ENCODE data around the gene NEGR1. TPM values are rescaled to one million over a fixed set of nuclear protein-coding genes. Genes with fewer than 3 reads are reported as not detected.

NEGR1 gene
- total RNA-seq, 4 donors from 2014 or later: 4.6 to 5.7 (median 5.0) TPM

GRCh38 chr1:72006092-72006491, 276.2 kb downstream of the NEGR1 start:
- TF ChIP-seq POLR2A (IDR thresholded peaks at IDR 0.05) (no peak), CTCF (IDR thresholded peaks at IDR 0.05 in 4 of 5, conservative IDR thresholded peaks at IDR 0.05 in 1 of 5) (no peak)
- H3K4me3 ChIP-seq: no peak overlapping the region
- H3K27ac ChIP-seq: no peak overlapping the region
- H3K9me3 ChIP-seq: no peaks in the 10 kb centered on the region
- no peaks in the 10 kb centered on the region for H3K36me3 ChIP-seq
- ATAC-seq (no peak), DNase-seq (no peak)
- intact Hi-C loops (cut with DNase I; ENCODE audit: low total_unique reads) (no loop called here), in situ Hi-C loops (cut with MboI; ENCODE audit: low sequenced_read_pairs in 4 of 4) (no loop called here)
- no peaks in the 10 kb centered on the region for H3K27me3 ChIP-seq
- H3K4me1 ChIP-seq: no peaks in the 10 kb centered on the region

- intact Hi-C loops (cut with DNase I; ENCODE audit: low total_unique reads): no loop called here
- TF ChIP-seq CTCF (IDR thresholded peaks at IDR 0.05 in 4 of 5, conservative IDR thresholded peaks at IDR 0.05 in 1 of 5) (no peak), POLR2A (IDR thresholded peaks at IDR 0.05) (no peak)
- H3K4me1 ChIP-seq: no peaks in the 10 kb centered on the region
- no peak for DNase-seq
- ATAC-seq: no peak
- no peak overlapping the region for H3K4me3 ChIP-seq
- H3K27ac ChIP-seq: no peak overlapping the region
- in situ Hi-C loops (cut with MboI; ENCODE audit: low sequenced_read_pairs in 4 of 4): no loop called here
- H3K36me3 ChIP-seq: no peaks in the 10 kb centered on the region
- H3K9me3 ChIP-seq: no peaks in the 10 kb centered on the region
- no peaks in the 10 kb centered on the region for H3K27me3 ChIP-seq
These were observed 279.2 kb downstream of the NEGR1 start for GRCh38 chr1:72003092-72003491.

- intact Hi-C loops (cut with DNase I; ENCODE audit: low total_unique reads): no loop called here
- ATAC-seq (no peak), DNase-seq (no peak)
- Histone ChIP-seq H3K4me1 (no peaks in the 10 kb centered on the region), H3K36me3 (no peaks in the 10 kb centered on the region), H3K9me3 (no peaks in the 10 kb centered on the region), H3K27ac (no peak overlapping the region), H3K27me3 (no peaks in the 10 kb centered on the region), H3K4me3 (no peak overlapping the region)
- in situ Hi-C loops (cut with MboI; ENCODE audit: low sequenced_read_pairs in 4 of 4): no loop called here
- no peak for TF ChIP-seq POLR2A (IDR thresholded peaks at IDR 0.05)
- no peak for TF ChIP-seq CTCF (IDR thresholded peaks at IDR 0.05 in 4 of 5, conservative IDR thresholded peaks at IDR 0.05 in 1 of 5)
These were observed 281.5 kb downstream of the NEGR1 start for GRCh38 chr1:72000809-72001208.

GRCh38 chr1:71994646-71995045, 287.7 kb downstream of the NEGR1 start:
- in situ Hi-C loops (cut with MboI; ENCODE audit: low sequenced_read_pairs in 4 of 4): no loop called here
- intact Hi-C loops (cut with DNase I; ENCODE audit: low total_unique reads): no loop called here

More at GRCh38 chr1:71994646-71995045, 287.7 kb downstream of the NEGR1 start:
- ATAC-seq (no peak), DNase-seq (no peak)
- H3K4me3 ChIP-seq: no peak overlapping the region
- H3K36me3 ChIP-seq: no peaks in the 10 kb centered on the region
- H3K27me3 ChIP-seq: no peaks in the 10 kb centered on the region
- no peaks in the 10 kb centered on the region for H3K9me3 ChIP-seq
- no peak for TF ChIP-seq CTCF (IDR thresholded peaks at IDR 0.05 in 4 of 5, conservative IDR thresholded peaks at IDR 0.05 in 1 of 5)
- no peak overlapping the region for H3K27ac ChIP-seq
- H3K4me1 ChIP-seq: no peaks in the 10 kb centered on the region
